ENCODE results near the gene MACROD1.

DNA sequence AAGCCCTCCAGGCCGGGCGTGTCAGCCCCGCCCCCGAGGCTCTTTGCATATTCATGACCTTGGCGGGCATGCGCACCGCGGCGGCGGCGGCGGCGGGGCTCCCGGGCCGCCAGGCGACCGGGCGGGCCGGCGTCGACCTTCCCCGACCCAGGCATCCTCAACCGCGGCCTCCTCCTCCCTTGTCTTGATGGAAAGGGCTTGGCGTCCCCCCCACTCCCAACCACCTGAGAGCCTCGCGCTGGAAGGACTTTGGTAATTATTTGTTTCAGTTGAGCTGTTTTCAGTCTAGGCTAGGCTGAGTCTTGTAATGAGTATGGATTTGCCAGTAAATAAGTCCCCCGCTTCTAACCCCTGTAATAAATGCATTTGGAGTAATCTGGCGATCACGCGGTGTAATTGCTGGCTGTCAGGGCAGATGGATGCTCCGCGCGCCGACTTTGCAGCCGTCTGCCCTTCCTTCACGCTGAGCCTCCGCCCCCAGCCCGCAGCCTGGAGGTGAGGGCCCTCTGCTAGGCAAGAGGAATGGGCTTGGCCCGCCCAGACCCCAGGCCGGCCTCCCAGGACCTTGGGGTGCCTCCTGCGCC, 105.0 kb downstream of the MACROD1 start:
- no peak for TF ChIP-seq TAF1 (IDR thresholded peaks at IDR 0.05; ENCODE audit: low read depth, low read length)
- TF ChIP-seq POLR2A (IDR thresholded peaks at IDR 0.05; ENCODE audit: low read depth, low read length), result no peak
